Measurements from ENCODE around the gene BMP7. TPM values are rescaled to one million over a fixed set of nuclear protein-coding genes. Genes with fewer than 3 reads are reported as not detected.
"Not testable (repeated sequence)": the region's sequence is repeated elsewhere in the genome, so short reads cannot be mapped to it uniquely, and the experiment has no call there.

Gene BMP7
- total RNA-seq, 1 donor from 2014 or later: not detected

GRCh38 chr20:57173986-57174385 is 92.5 kb downstream of the BMP7 start:
- no peak for DNase-seq (ENCODE audit: low read depth in 2 of 2)

- no peak for DNase-seq (ENCODE audit: low read depth in 2 of 2)
Measured at GRCh38 chr20:57173041-57173440, 93.4 kb downstream of the BMP7 start.

GRCh38 chr20:57170343-57170742 is 96.1 kb downstream of the BMP7 start:
- no peak for DNase-seq (ENCODE audit: low read depth in 2 of 2)

- DNase-seq (ENCODE audit: low read depth in 2 of 2): no peak
Measured at GRCh38 chr20:57169162-57169561, 97.3 kb downstream of the BMP7 start.

GRCh38 chr20:57167971-57168701 is 98.3 kb downstream of the BMP7 start:
- no peak for DNase-seq (ENCODE audit: low read depth in 2 of 2)

- no peak for DNase-seq (ENCODE audit: low read depth in 2 of 2)
Measured at GRCh38 chr20:57167292-57167655, 99.2 kb downstream of the BMP7 start.

GRCh38 chr20:57166568-57167291 is 99.7 kb downstream of the BMP7 start:
- DNase-seq (ENCODE audit: low read depth in 2 of 2): no peak

GRCh38 chr20:57165427-57166004 is 100.9 kb downstream of the BMP7 start:
- no peak for DNase-seq (ENCODE audit: low read depth in 2 of 2)

GRCh38 chr20:57164872-57165271 is 101.6 kb downstream of the BMP7 start:
- no peak for DNase-seq (ENCODE audit: low read depth in 2 of 2)

GRCh38 chr20:57163041-57163440 is 103.4 kb downstream of the BMP7 start:
- DNase-seq (ENCODE audit: low read depth in 2 of 2): no peak

GRCh38 chr20:57162362-57162652 is 104.1 kb downstream of the BMP7 start:
- no peak for DNase-seq (ENCODE audit: low read depth in 2 of 2)

GRCh38 chr20:57161478-57162361 is 104.7 kb downstream of the BMP7 start:
- DNase-seq (ENCODE audit: low read depth in 2 of 2): no peak

- no peak for DNase-seq (ENCODE audit: low read depth in 2 of 2)
Measured at GRCh38 chr20:57160985-57161384, 105.5 kb downstream of the BMP7 start.

GRCh38 chr20:57159945-57160610 is 106.4 kb downstream of the BMP7 start:
- no peak for DNase-seq (ENCODE audit: low read depth in 2 of 2)

GRCh38 chr20:57159193-57159851 is 107.1 kb downstream of the BMP7 start:
- DNase-seq (ENCODE audit: low read depth in 2 of 2): no peak

GRCh38 chr20:57158474-57158873 is 108.0 kb downstream of the BMP7 start:
- no peak for DNase-seq (ENCODE audit: low read depth in 2 of 2)

GRCh38 chr20:57157787-57158186 is 108.7 kb downstream of the BMP7 start:
- DNase-seq (ENCODE audit: low read depth in 2 of 2): not testable (repeated sequence)

GRCh38 chr20:57157106-57157691 is 109.2 kb downstream of the BMP7 start:
- DNase-seq (ENCODE audit: low read depth in 2 of 2): no peak

- DNase-seq (ENCODE audit: low read depth in 2 of 2): no peak
Measured at GRCh38 chr20:57156011-57156729, 110.3 kb downstream of the BMP7 start.

- DNase-seq (ENCODE audit: low read depth in 2 of 2): no peak
Measured at GRCh38 chr20:57155415-57155814, 111.0 kb downstream of the BMP7 start.

Measured in lung microvascular endothelial cell (primary cell).